GM19238 (cell line): ENCODE measurements around the gene CETN3.
"Not testable (repeated sequence)": the region's sequence is repeated elsewhere in the genome, so short reads cannot be mapped to it uniquely, and the experiment has no call there.

Experiments used
- DNase-seq: peaks from one replicate; pipeline ENCODE4 v3.0.0; 2011; ENCODE audit warnings: low spot score; ENCODE audit not compliant: insufficient read length

The CETN3 gene

GRCh38 chr5:90383903-90384302 lies 25.7 kb downstream of the CETN3 start:
- no peak for DNase-seq

DNA sequence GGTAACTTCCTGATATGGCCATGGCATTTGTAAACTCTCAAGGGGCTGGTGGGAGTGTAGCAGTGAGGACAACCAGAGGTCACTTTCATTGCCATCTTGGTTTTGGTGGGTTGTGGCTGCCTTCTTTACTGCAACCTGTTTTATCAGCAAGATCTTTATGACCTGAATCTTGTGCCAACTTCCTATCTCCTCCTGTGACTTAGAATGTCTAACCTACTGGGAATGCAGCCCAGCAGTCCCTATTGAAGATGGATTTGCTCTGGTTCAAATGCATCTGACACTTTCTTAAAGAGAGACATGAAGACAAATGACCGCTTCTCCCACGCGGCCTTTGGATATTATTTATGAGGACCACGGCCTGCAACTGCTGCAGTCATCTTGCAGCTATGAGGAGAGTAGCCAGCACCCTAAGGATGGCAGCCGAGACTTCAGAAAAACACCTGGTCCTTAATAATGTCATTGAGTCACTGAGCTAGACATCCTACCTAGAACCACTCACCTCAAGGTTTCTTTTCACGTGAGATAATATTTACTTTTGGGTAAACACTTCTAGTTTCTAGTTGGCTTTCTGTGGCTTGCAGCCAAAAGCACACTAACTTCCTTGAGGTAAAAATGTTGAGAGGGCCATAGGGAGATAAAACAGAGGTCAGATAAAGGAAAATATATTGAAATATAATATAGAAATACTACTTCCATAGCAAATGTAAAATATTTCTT lies 28.2 kb downstream of the CETN3 start:
- DNase-seq = no peak

DNA sequence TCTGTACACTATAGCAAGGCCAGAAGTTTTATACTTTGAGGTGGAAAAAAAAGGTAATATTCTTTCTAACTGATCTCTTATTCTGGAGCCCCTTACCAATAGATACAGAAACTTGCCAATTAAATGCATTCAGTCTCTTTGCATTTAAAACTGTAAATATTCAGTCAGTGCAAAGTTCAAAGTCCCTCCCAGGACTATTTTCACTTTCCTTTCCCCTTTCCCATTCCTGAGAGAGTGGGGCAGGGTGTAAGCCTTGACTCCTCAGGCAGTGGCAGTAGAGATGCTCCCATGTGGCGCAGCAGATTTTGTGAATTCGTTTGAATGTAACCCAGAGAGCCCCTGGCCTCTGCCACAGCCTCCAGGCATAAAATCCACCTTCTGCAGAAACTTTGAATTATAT lies 29.9 kb downstream of the CETN3 start:
- no peak for DNase-seq

GRCh38 chr5:90378752-90379151 lies 30.8 kb downstream of the CETN3 start:
- no peak for DNase-seq

GRCh38 chr5:90371269-90371668 lies 38.3 kb downstream of the CETN3 start:
- DNase-seq = not testable (repeated sequence)

DNA sequence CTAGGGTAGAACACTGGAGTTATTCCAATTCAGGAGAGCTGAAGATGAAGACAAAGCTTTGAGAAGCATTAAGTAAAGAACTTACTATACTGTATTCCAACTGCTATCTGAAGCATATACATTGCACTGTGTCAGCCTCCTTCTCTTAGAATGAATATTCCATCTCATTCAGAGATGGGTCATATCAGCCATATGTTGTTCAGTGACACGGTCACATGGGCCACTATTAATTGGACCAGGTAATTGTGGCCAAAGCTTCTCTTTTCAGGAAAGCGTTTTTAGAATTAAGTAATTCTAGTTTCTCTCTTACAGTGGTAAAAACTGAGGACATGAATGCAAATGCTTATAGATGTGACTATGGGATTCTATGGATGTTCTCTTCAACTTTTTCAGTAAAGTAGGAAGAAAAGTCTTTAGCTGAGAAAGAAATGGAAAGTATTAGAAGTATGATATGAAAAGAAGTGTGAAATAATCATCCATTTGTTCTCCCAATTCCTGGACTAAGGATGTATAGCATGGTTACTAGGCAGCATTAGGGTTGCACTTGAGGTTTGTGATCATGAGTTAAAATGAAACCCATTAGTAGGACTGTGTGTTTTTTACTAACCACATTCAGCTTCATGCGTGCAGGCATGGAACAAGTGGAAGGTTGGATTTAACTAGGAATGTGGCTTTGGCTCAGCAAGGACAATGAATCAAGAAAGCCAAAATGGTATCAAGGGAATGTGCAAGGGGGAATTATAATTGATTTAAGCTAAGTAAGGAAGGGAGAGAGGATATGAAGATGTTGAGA lies 40.9 kb downstream of the CETN3 start:
- no peak for DNase-seq

DNA sequence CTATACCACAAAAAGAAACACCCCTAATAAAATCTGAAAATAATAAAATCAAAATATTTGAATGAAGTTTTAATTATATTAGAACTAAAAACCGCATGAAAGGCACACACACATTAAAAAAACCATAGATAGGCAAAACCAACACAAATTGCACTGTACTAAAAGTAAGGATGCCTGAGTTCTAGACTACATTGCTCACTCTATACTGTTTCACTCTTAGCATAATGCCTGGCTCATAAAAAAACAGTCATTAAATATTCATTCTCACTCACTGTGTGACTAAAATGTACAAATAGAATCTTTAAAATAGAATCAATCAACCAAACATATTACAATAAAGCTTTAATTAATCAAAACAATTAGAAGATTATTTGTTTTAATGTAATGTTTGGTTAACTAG lies 41.7 kb downstream of the CETN3 start:
- no peak for DNase-seq

- no peak for DNase-seq
Measured at GRCh38 chr5:90366948-90367347, 42.6 kb downstream of the CETN3 start.

GRCh38 chr5:90365328-90365727 lies 44.2 kb downstream of the CETN3 start:
- DNase-seq = no peak

GRCh38 chr5:90359073-90359920 lies 50.3 kb downstream of the CETN3 start:
- no peak for DNase-seq

GRCh38 chr5:90356622-90357021 lies 52.9 kb downstream of the CETN3 start:
- no peak for DNase-seq

GRCh38 chr5:90356176-90356575 lies 53.4 kb downstream of the CETN3 start:
- no peak for DNase-seq

GRCh38 chr5:90355635-90356034 lies 53.9 kb downstream of the CETN3 start:
- DNase-seq = no peak

- DNase-seq = no peak
Measured at GRCh38 chr5:90353254-90353653, 56.3 kb downstream of the CETN3 start.

DNA sequence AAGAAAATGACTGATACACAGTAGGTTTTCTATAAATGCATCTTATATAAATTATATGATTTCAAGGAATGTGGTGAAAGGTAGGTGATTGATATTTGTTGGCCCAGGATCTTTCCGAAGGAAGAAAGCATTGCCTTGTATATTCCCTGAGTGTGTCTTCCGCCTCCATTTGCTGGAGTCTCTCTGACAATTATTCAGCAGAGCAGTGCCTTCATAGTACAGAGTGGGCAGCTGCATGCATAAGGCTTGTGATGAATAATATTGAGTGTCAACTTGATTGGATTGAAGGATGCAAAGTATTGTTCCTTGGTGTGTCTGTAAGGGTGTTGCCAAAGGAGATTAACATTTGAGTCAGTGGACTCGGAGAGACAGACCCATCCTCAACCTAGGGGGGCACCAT lies 58.5 kb downstream of the CETN3 start:
- no peak for DNase-seq

- DNase-seq = no peak
Measured at GRCh38 chr5:90347462-90347861, 62.1 kb downstream of the CETN3 start.

GRCh38 chr5:90345684-90346083 lies 63.9 kb downstream of the CETN3 start:
- no peak for DNase-seq

GRCh38 chr5:90344689-90345088 lies 64.9 kb downstream of the CETN3 start:
- DNase-seq = no peak

DNA sequence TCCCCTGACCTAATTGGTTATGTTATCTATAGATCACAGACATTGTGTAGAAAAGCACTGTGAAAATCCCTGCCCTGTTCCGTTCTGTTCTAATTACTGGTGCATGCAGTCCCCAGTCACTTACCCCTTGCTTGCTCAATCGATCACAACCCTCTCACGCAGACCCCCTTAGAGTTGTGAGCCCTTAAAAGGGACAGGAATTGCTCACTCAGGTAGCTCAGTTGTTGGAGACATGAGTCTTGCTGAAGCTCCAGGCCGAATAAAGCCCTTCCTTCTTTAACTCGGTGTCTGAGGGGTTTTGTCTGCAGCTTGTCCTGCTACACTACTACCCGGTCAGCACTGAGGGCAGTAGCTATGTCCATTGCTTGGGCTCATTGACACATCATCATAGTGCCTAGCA lies 65.8 kb downstream of the CETN3 start:
- DNase-seq = not testable (repeated sequence)

DNA sequence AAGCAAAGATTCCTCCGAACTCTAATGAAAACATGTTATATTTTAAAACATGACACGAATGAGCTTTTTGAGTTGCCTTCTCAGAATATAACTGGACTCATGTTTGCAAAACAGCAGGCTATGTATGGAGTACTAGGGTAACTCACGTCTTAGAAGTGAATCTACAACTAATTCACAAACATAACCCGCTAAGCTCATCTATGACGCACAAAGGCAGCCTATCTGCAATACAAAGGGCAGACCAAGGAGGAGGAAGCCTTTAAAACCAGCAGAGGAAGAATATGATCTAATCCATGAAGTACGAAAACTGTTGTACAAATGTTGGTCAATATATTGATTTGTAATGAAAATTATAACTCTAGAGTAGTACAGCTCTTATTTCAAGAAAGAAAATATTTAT lies 67.0 kb downstream of the CETN3 start:
- no peak for DNase-seq
